ENCODE results near the gene ZNF407.

Gene ZNF407

GRCh38 chr18:74598350-74599001, 806 bp downstream of the ZNF407 start (continued):
- TF ChIP-seq HIC1 (tag by site-specific recombination; IDR thresholded peaks at IDR 0.05) (peak; percentile 53), ZNF664 (tag by site-specific recombination; IDR thresholded peaks at IDR 0.05) (no peak), HOXC10 (CRISPR knock-in tag; IDR thresholded peaks at IDR 0.05) (no peak), FEZF1 (tag by site-specific recombination; IDR thresholded peaks at IDR 0.05) (0 out of 2 replicates have a peak, but pooled peaks have one; percentile 5), ZFHX2 (tag by site-specific recombination; conservative IDR thresholded peaks at IDR 0.05) (peak; percentile 87), ZSCAN18 (tag by site-specific recombination; IDR thresholded peaks at IDR 0.05) (no peak), ZBTB26 (tag by site-specific recombination; optimal IDR thresholded peaks at IDR 0.05) (peak; percentile 48), SALL2 (tag by site-specific recombination; IDR thresholded peaks at IDR 0.05; ENCODE audit: borderline replicate concordance) (no peak), ZNF580 (tag by site-specific recombination; IDR thresholded peaks at IDR 0.05) (no peak), PRDM1 (tag by site-specific recombination; IDR thresholded peaks at IDR 0.05) (no peak), ZNF335 (tag by site-specific recombination; conservative IDR thresholded peaks at IDR 0.05) (peak; percentile 96), KLF9 (tag by site-specific recombination; IDR thresholded peaks at IDR 0.05; ENCODE audit: low read depth) (peak; percentile 8; the same call in 1 of the 2 replicates), GFI1B (tag by site-specific recombination; IDR thresholded peaks at IDR 0.05) (no peak), SP2 (tag by site-specific recombination; IDR thresholded peaks at IDR 0.05) (peak; percentile 35), ZNF530 (tag by site-specific recombination; IDR thresholded peaks at IDR 0.05; ENCODE audit: low read depth) (peak; percentile 54; the same call in 1 of the 2 replicates), ZNF747 (tag by site-specific recombination; IDR thresholded peaks at IDR 0.05) (no peak), ZIC2 (tag by site-specific recombination; IDR thresholded peaks at IDR 0.05) (peak; percentile 59), MZF1 (tag by site-specific recombination; IDR thresholded peaks at IDR 0.05; ENCODE audit: borderline replicate concordance) (no peak), YY1 (tag by site-specific recombination; IDR thresholded peaks at IDR 0.05) (no peak), ZNF341 (tag by site-specific recombination; IDR thresholded peaks at IDR 0.05; ENCODE audit: low read depth) (peak; percentile 62; the same call in 1 of the 2 replicates), ZNF473 (tag by site-specific recombination; IDR thresholded peaks at IDR 0.05) (no peak), ZNF658 (tag by site-specific recombination; IDR thresholded peaks at IDR 0.05) (no peak), ATF2 (tag by site-specific recombination; IDR thresholded peaks at IDR 0.05; ENCODE audit: low read depth) (no peak), KLF7 (tag by site-specific recombination; IDR thresholded peaks at IDR 0.05; ENCODE audit: borderline replicate concordance) (no peak), ZBTB20 (tag by site-specific recombination; IDR thresholded peaks at IDR 0.05) (peak; percentile 67; the same call in 1 of the 2 replicates), ZNF18 (tag by site-specific recombination; IDR thresholded peaks at IDR 0.05) (no peak), GLIS1 (tag by site-specific recombination; IDR thresholded peaks at IDR 0.05) (0 out of 2 replicates have a peak, but pooled peaks have one; percentile 15), ZNF350 (tag by site-specific recombination; IDR thresholded peaks at IDR 0.05) (no peak), EGR2 (tag by site-specific recombination; IDR thresholded peaks at IDR 0.05; ENCODE audit: low read depth) (peak; percentile 64), ZNF501 (tag by site-specific recombination; IDR thresholded peaks at IDR 0.05) (peak; percentile 35; the same call in 1 of the 2 replicates), ZBTB48 (tag by site-specific recombination; IDR thresholded peaks at IDR 0.05) (peak; percentile 46)

All from HEK293 (cell line).